HG03565 (cell line): ENCODE data around the gene SUMO1.

Source experiments
- ATAC-seq: cut with Tn5 transposase; IDR thresholded peaks from one replicate; pipeline ENCODE4 v1.9.1; 2021; ENCODE audit warnings: mild to moderate bottlenecking, moderate library complexity; ENCODE audit not compliant: unreplicated experiment

The SUMO1 gene

GRCh38 chr2:202157211-202157990 lies 81.0 kb downstream of the SUMO1 start:
- ATAC-seq, result no peak
